Fibroblast of lung (primary cell): ENCODE data around the gene EFHC1.

Source experiments
- EZH2 ChIP-seq: IDR thresholded peaks from 2 replicates; pipeline ENCODE4 v1.5.1; 2012; ENCODE audit warnings: low read length, control low read depth, mild to moderate bottlenecking; ENCODE audit errors: missing control alignments
- TF ChIP-seq, protein P1 (sequence below), 2 donors: IDR thresholded peaks in 1 of 2; conservative IDR thresholded peaks in 1 of 2; 1 replicate in 1 of 2; 2 replicates in 1 of 2; pipeline ENCODE4 v1.5.1; 2011 to 2012; ENCODE audit warnings: low read length in 2 of 2, control low read depth in 1 of 2, inconsistent platforms in 1 of 2, low read depth in 1 of 2, mild to moderate bottlenecking in 1 of 2

DNA sequence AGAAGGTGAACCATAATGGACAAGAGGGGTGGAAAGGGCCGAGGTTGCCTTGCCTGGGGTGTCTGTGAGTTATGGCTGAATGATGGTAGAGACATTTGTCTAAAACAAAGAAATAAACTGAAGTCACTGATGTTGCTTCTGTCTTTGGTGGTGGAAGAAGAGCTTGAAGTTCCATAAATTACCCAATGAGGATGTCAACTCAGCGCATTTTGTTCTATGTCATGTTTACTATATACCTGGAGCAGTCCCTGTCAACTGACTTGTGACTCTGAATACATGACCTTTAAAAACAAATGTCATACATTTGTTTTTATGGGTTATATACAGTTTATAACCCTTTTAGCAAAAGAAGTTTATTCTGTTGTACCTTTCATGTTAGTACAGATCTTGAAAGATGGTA lies 2.0 kb downstream of the EFHC1 start:
- TF ChIP-seq, protein P1, sequence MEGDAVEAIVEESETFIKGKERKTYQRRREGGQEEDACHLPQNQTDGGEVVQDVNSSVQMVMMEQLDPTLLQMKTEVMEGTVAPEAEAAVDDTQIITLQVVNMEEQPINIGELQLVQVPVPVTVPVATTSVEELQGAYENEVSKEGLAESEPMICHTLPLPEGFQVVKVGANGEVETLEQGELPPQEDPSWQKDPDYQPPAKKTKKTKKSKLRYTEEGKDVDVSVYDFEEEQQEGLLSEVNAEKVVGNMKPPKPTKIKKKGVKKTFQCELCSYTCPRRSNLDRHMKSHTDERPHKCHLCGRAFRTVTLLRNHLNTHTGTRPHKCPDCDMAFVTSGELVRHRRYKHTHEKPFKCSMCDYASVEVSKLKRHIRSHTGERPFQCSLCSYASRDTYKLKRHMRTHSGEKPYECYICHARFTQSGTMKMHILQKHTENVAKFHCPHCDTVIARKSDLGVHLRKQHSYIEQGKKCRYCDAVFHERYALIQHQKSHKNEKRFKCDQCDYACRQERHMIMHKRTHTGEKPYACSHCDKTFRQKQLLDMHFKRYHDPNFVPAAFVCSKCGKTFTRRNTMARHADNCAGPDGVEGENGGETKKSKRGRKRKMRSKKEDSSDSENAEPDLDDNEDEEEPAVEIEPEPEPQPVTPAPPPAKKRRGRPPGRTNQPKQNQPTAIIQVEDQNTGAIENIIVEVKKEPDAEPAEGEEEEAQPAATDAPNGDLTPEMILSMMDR (conservative IDR thresholded peaks at IDR 0.05 in 1 of 2, IDR thresholded peaks at IDR 0.05 in 1 of 2; ENCODE audit: low read depth in 1 of 2, low read length in 2 of 2) = no peak
- TF ChIP-seq EZH2 = no peak
